SU-DHL-6 (cell line): Measurements from ENCODE around the gene DNAI7.

Source experiments
- H2AFZ ChIP-seq: fragments of 200-600 bp; sonication (generic); 2 replicates; pipeline ENCODE4 v1.6.1; 2014; ENCODE audit warnings: low read depth, mild to moderate bottlenecking, moderate library complexity, mixed read lengths, antibody characterized with exemption, low read length; ENCODE audit not compliant: severe bottlenecking
- H3F3A ChIP-seq: fragments of 200-600 bp; shearing (Covaris generic); 2 replicates; pipeline ENCODE4 v1.6.0; 2016; ENCODE audit warnings: antibody characterized with exemption, mild to moderate bottlenecking; ENCODE audit not compliant: insufficient read depth
- H3K27ac ChIP-seq: fragments of 200-600 bp; sonication (generic); 2 replicates; pipeline ENCODE4 v1.5.1; 2016; ENCODE audit warnings: low read depth, mild to moderate bottlenecking, low read length, moderate library complexity, mixed read lengths
- H3K27me3 ChIP-seq: fragments of 200-600 bp; sonication (generic), shearing (Covaris generic); 2 replicates; pipeline ENCODE4 v1.6.0; 2014; ENCODE audit warnings: mild to moderate bottlenecking, low read length
- H3K36me3 ChIP-seq: fragments of 200-600 bp; sonication (generic); 2 replicates; pipeline ENCODE4 v1.6.1; 2014; ENCODE audit warnings: mild to moderate bottlenecking, low read length, mixed read lengths
- H3K4me2 ChIP-seq: fragments of 300-600, 200-600 bp; shearing (Covaris generic), sonication (generic); 2 replicates; pipeline ENCODE4 v1.6.0; 2014; ENCODE audit warnings: low read length, low read depth, mild to moderate bottlenecking; ENCODE audit not compliant: poor library complexity, severe bottlenecking
- H3K4me3 ChIP-seq: fragments of 200-600 bp; sonication (generic); 2 replicates; pipeline ENCODE4 v1.5.1; 2014; ENCODE audit warnings: antibody characterized with exemption, low read length, mild to moderate bottlenecking, mixed read lengths; ENCODE audit not compliant: insufficient read depth, poor library complexity, severe bottlenecking
- H3K79me2 ChIP-seq: fragments of 200-600 bp; sonication (generic); 2 replicates; pipeline ENCODE4 v1.6.1; 2014; ENCODE audit warnings: mild to moderate bottlenecking, low read length, moderate library complexity; ENCODE audit not compliant: insufficient read depth
- H3K9ac ChIP-seq: fragments of 200-600 bp; sonication (generic); 2 replicates; pipeline ENCODE4 v1.7.0; 2014; ENCODE audit warnings: mild to moderate bottlenecking, low read length
- H3K9me2 ChIP-seq: fragments of 200-600 bp; sonication (generic); replicated peaks from 2 replicates; pipeline ENCODE4 v1.6.1; 2014; ENCODE audit warnings: low read length; ENCODE audit not compliant: insufficient read depth
- H3K9me3 ChIP-seq: fragments of 200-600 bp; sonication (generic); 2 replicates; pipeline ENCODE4 v1.6.1; 2014; ENCODE audit warnings: low read length, mixed read lengths; ENCODE audit not compliant: insufficient read depth
- H4K20me1 ChIP-seq: fragments of 200-600 bp; sonication (generic); 2 replicates; pipeline ENCODE4 v1.6.1; 2014; ENCODE audit warnings: low read depth, mild to moderate bottlenecking, antibody characterized with exemption, low read length, moderate library complexity, mixed read lengths
- CTCF ChIP-seq: fragments of 200-600 bp; sonication (generic); IDR thresholded peaks from one replicate; pipeline ENCODE4 v1.5.1; 2017; ENCODE audit warnings: antibody characterized with exemption, mild to moderate bottlenecking, low read length, moderate library complexity; ENCODE audit not compliant: insufficient read depth, poor library complexity, severe bottlenecking
- EZH2phosphoT487 ChIP-seq: fragments of 200-600 bp; sonication (generic), shearing (Covaris generic); conservative IDR thresholded peaks from 2 replicates; pipeline ENCODE4 v1.6.1; 2018; ENCODE audit warnings: mild to moderate bottlenecking, antibody characterized with exemption, low read length, moderate library complexity, mixed read lengths

Gene DNAI7

DNA sequence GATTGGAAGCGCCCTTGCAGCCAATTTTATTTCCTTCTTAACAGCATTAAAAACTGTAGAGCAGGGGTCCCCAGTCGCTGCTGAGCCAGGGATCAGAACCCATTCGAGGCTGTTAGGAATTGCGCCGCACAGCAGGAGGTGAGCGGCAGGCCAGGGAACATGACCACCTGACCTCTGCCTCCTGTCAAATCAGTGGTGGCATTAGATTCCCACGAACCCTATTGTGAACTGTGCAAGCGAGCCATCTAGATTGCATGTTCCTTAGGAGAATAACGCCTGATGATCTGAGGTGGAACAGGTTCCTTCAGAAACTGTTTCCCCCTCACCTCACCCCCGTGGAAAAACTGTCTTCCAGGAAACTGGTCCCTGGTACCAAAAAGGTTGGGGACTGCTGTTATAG lies 107.4 kb downstream of the DNAI7 start:
- Histone ChIP-seq H3F3A (peaks cover 94% of the 10 kb centered on the region), H3K9ac (no peak overlapping the region), H2AFZ (no peak overlapping the region), H3K36me3 (peaks cover 92% of the 10 kb centered on the region), H3K27me3 (no peaks in the 10 kb centered on the region), H3K9me2 (no peaks in the 10 kb centered on the region), H3K4me2 (no peak overlapping the region), H3K4me3 (no peak overlapping the region), H3K27ac (no peak overlapping the region), H4K20me1 (peaks cover 71% of the 10 kb centered on the region), H3K79me2 (peaks cover 56% of the 10 kb centered on the region), H3K9me3 (no peaks in the 10 kb centered on the region)
- TF ChIP-seq EZH2phosphoT487 (no peak), CTCF (no peak)

GRCh38 chr12:25084816-25085215 lies 110.1 kb downstream of the DNAI7 start:
- Histone ChIP-seq H2AFZ (no peak overlapping the region), H3K79me2 (peaks cover 58% of the 10 kb centered on the region), H3K9ac (no peak overlapping the region), H3K9me3 (no peaks in the 10 kb centered on the region), H3F3A (peaks cover 96% of the 10 kb centered on the region), H4K20me1 (peaks cover 78% of the 10 kb centered on the region), H3K9me2 (no peaks in the 10 kb centered on the region), H3K4me2 (no peak overlapping the region), H3K36me3 (peaks cover 93% of the 10 kb centered on the region), H3K27ac (no peak overlapping the region), H3K27me3 (no peaks in the 10 kb centered on the region), H3K4me3 (no peak overlapping the region)
- TF ChIP-seq EZH2phosphoT487 (no peak), CTCF (no peak)

DNA sequence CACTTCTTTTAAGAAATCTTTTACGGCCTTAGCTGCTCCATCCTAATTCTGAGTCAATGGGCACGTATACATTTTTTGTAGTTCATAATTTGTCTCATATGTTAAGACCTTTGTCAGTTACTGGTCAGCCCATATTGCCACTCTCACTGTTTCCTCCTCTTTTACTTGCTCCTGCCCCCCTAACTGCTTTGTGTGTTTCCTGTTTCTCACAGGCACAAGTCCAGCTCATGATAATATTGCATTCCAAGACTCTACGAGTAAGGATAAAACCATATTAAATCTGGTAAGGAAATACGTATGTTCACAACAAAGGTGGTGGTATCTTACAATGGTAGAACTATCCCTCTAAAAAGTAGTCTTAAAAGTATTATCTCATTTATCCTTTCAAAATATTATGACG lies 111.7 kb downstream of the DNAI7 start:
- no peaks in the 10 kb centered on the region for H3K9me2 ChIP-seq
- H4K20me1 ChIP-seq = peaks cover 78% of the 10 kb centered on the region
- no peak overlapping the region for H2AFZ ChIP-seq
- H3K4me2 ChIP-seq = no peak overlapping the region
- TF ChIP-seq EZH2phosphoT487 (no peak), CTCF (no peak)
- no peak overlapping the region for H3K4me3 ChIP-seq
- no peaks in the 10 kb centered on the region for H3K9me3 ChIP-seq
- peaks cover 60% of the 10 kb centered on the region for H3K79me2 ChIP-seq
- no peaks in the 10 kb centered on the region for H3K27me3 ChIP-seq
- H3K9ac ChIP-seq = no peak overlapping the region
- H3K27ac ChIP-seq = no peak overlapping the region
- H3F3A ChIP-seq = peaks cover 96% of the 10 kb centered on the region
- H3K36me3 ChIP-seq = peaks cover 93% of the 10 kb centered on the region
